BJ (cell line): ENCODE data around the gene AFF3. TPM values are rescaled to one million over a fixed set of nuclear protein-coding genes. Genes with fewer than 3 reads are reported as not detected.

Experiments used
- CTCF ChIA-PET: fragments of 350-600 bp; formaldehyde crosslinking; extraction: SDS; loops from one replicate; lab custom pipeline; 2021; ENCODE audit warnings: antibody characterized with exemption, inconsistent platforms; lab: Yijun Ruan, JAX
- POLR2A ChIA-PET: fragments of 300-600 bp; sonication (Branson Sonifier 250); formaldehyde crosslinking; extraction: SDS; loops from one replicate; lab custom pipeline; 2021; ENCODE audit warnings: antibody characterized with exemption; lab: Charles Lee
- DNase-seq: peaks from one replicate; pipeline ENCODE4 v3.0.0-alpha.2; 2011; ENCODE audit warnings: low read depth
- H3K27me3 ChIP-seq: 2 replicates; pipeline ENCODE4 v1.6.0; 2011; ENCODE audit warnings: low read length; ENCODE audit not compliant: control insufficient read depth, insufficient read depth
- H3K36me3 ChIP-seq: 2 replicates; pipeline ENCODE4 v1.5.1; 2011; ENCODE audit warnings: low read length; ENCODE audit not compliant: control insufficient read depth, insufficient read depth
- H3K4me3 ChIP-seq: 2 replicates; pipeline ENCODE4 v1.5.1; 2011; ENCODE audit warnings: low read depth, mild to moderate bottlenecking, control low read depth, low read length
- polyA plus RNA-seq: library from polyadenylated mRNA; depleted of rRNA; stranded (reverse); fragments of >200 nt; gene quantifications from 2 replicates; pipeline ENCODE4 v1.2.3, GENCODE V29; 2011
- TF ChIP-seq, protein P1 (sequence below): IDR thresholded peaks from 2 replicates; pipeline ENCODE4 v1.5.1; 2011; ENCODE audit warnings: low read depth, mild to moderate bottlenecking, control low read depth, inconsistent platforms, low read length, moderate library complexity; ENCODE audit not compliant: insufficient read depth

Gene AFF3
- polyA plus RNA-seq, 1 experiment: 11.5 TPM

GRCh38 chr2:99725820-99726219 lies 416.6 kb downstream of the AFF3 start:
- H3K27me3 ChIP-seq: no peaks in the 10 kb centered on the region
- CTCF ChIA-PET: interaction anchor here (0.7 to 1.3 kb wide), 2 partner anchors 9 to 45 kb away, joined by 3 to 4 read pairs; no protein-coding TSS in a partner anchor
- DNase-seq: no peak
- TF ChIP-seq, protein P1, sequence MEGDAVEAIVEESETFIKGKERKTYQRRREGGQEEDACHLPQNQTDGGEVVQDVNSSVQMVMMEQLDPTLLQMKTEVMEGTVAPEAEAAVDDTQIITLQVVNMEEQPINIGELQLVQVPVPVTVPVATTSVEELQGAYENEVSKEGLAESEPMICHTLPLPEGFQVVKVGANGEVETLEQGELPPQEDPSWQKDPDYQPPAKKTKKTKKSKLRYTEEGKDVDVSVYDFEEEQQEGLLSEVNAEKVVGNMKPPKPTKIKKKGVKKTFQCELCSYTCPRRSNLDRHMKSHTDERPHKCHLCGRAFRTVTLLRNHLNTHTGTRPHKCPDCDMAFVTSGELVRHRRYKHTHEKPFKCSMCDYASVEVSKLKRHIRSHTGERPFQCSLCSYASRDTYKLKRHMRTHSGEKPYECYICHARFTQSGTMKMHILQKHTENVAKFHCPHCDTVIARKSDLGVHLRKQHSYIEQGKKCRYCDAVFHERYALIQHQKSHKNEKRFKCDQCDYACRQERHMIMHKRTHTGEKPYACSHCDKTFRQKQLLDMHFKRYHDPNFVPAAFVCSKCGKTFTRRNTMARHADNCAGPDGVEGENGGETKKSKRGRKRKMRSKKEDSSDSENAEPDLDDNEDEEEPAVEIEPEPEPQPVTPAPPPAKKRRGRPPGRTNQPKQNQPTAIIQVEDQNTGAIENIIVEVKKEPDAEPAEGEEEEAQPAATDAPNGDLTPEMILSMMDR: peak; percentile 41
- H3K36me3 ChIP-seq: no peaks in the 10 kb centered on the region
- POLR2A ChIA-PET: interaction anchor here (0.7 kb wide), 1 partner anchor 337 kb away, joined by 3 read pairs; no protein-coding TSS in a partner anchor
- H3K4me3 ChIP-seq: no peak overlapping the region

- H3K36me3 ChIP-seq: no peaks in the 10 kb centered on the region
- TF ChIP-seq, protein P1: no peak
- no peaks in the 10 kb centered on the region for H3K27me3 ChIP-seq
- CTCF ChIA-PET: no interaction called here
- H3K4me3 ChIP-seq: no peak overlapping the region
- POLR2A ChIA-PET: no interaction called here
- no peak for DNase-seq
Measured at GRCh38 chr2:99722476-99722875, 419.9 kb downstream of the AFF3 start.

- H3K4me3 ChIP-seq: no peak overlapping the region
- POLR2A ChIA-PET: no interaction called here
- DNase-seq: no peak
- TF ChIP-seq, protein P1: no peak
- no peaks in the 10 kb centered on the region for H3K27me3 ChIP-seq
- no peaks in the 10 kb centered on the region for H3K36me3 ChIP-seq
- CTCF ChIA-PET: no interaction called here
Measured at GRCh38 chr2:99719102-99719501, 423.3 kb downstream of the AFF3 start.

GRCh38 chr2:99715956-99716355 lies 426.4 kb downstream of the AFF3 start:
- H3K27me3 ChIP-seq: no peaks in the 10 kb centered on the region
- no peaks in the 10 kb centered on the region for H3K36me3 ChIP-seq
- TF ChIP-seq, protein P1: no peak
- H3K4me3 ChIP-seq: no peak overlapping the region
- ChIA-PET CTCF (interaction anchor here (0.6 to 1.4 kb wide), 3 partner anchors 10 to 547 kb away, joined by 3 to 4 read pairs (median 3); no protein-coding TSS in a partner anchor), POLR2A (no interaction called here)
- no peak for DNase-seq

GRCh38 chr2:99714349-99714748 lies 428.0 kb downstream of the AFF3 start:
- ChIA-PET POLR2A (no interaction called here), CTCF (interaction anchor here (0.8 kb wide), 1 partner anchor 494 kb away, joined by 3 read pairs; no protein-coding TSS in a partner anchor)
- Histone ChIP-seq H3K27me3 (no peaks in the 10 kb centered on the region), H3K36me3 (no peaks in the 10 kb centered on the region), H3K4me3 (no peak overlapping the region)
- TF ChIP-seq, protein P1: no peak
- no peak for DNase-seq
